K562 (cell line): Measurements from ENCODE around the gene PPM1E. TPM values are rescaled to one million over a fixed set of nuclear protein-coding genes. Genes with fewer than 3 reads are reported as not detected.
A peak's percentile ranks its signal among the peaks of the same experiment; 100 is the strongest.

Source experiments
- CBFA2T3 ChIP-seq: fragments of 450-650 bp; IDR thresholded peaks from 2 replicates; pipeline ENCODE4 v1.6.1; 2017
- EHMT2 ChIP-seq: fragments of 450-650 bp; IDR thresholded peaks from 2 replicates; pipeline ENCODE4 v1.6.1; 2018; ENCODE audit warnings: antibody characterized with exemption
- EWSR1 ChIP-seq: fragments of 450-650 bp; IDR thresholded peaks from 2 replicates; pipeline ENCODE4 v1.6.1; 2018; ENCODE audit warnings: borderline replicate concordance, mild to moderate bottlenecking, low read depth, moderate library complexity; ENCODE audit not compliant: partially characterized antibody
- KDM5B ChIP-seq: fragments of 200-600 bp; sonication (generic); IDR thresholded peaks from 2 replicates; pipeline ENCODE4 v1.6.1; 2012; ENCODE audit warnings: low read depth, mild to moderate bottlenecking, moderate library complexity, low read length, control low read depth, inconsistent platforms; ENCODE audit not compliant: insufficient replicate concordance
- MYBL2 ChIP-seq, 2 experiments: fragments of 450-650 bp in 1 of 2; sonication (generic) in 1 of 2; formaldehyde crosslinking in 1 of 2; IDR thresholded peaks; 2 replicates each; pipeline versions ENCODE4 v1.6.1 to v1.8.1; 2017 to 2022; ENCODE audit warnings: borderline replicate concordance in 1 of 2, inconsistent platforms in 1 of 2, low read depth in 1 of 2, mild to moderate bottlenecking in 1 of 2, missing genetic modification reagents in 1 of 2, moderate library complexity in 1 of 2
- NFXL1 ChIP-seq: fragments of 450-650 bp; formaldehyde crosslinking; IDR thresholded peaks from 2 replicates; pipeline ENCODE4 v1.4.0; 2021; ENCODE audit warnings: mild to moderate bottlenecking
- NR2C2 ChIP-seq, 2 experiments: fragments of 200-800 bp in 1 of 2; sonication (Bioruptor generic) in 1 of 2; sonication (generic) in 1 of 2; formaldehyde crosslinking in 1 of 2; IDR thresholded peaks; 2 replicates each; pipeline versions ENCODE4 v1.6.1 to v1.8.0; 2016 to 2022; ENCODE audit warnings: mild to moderate bottlenecking in 1 of 2, missing compliant biosample characterization in 1 of 2, missing genetic modification characterization in 1 of 2, missing genetic modification reagents in 1 of 2
- RBM22 ChIP-seq: fragments of 200-400 bp; formaldehyde crosslinking; IDR thresholded peaks from 2 replicates; pipeline ENCODE4 v1.6.1; 2018; ENCODE audit warnings: low read length, low read depth; ENCODE audit not compliant: poor library complexity, severe bottlenecking
- SREBF1 ChIP-seq: fragments of 150-350 bp; IDR thresholded peaks from 2 replicates; pipeline ENCODE4 v1.6.1; 2014; ENCODE audit warnings: antibody characterized with exemption, low read depth, low read length, borderline replicate concordance
- ZBTB17 ChIP-seq: fragments of 450-650 bp; formaldehyde crosslinking; IDR thresholded peaks from 2 replicates; pipeline ENCODE4 v1.4.0; 2020; ENCODE audit warnings: mild to moderate bottlenecking
- ZNF174 ChIP-seq: fragments of 250-450 bp; sonication (Bioruptor Pico); IDR thresholded peaks from 2 replicates; pipeline ENCODE4 v1.4.0; 2020; ENCODE audit warnings: mild to moderate bottlenecking
- ZNF584 ChIP-seq: fragments of 200-800 bp; sonication (Bioruptor generic); IDR thresholded peaks from 2 replicates; pipeline ENCODE4 v1.6.1; 2016; ENCODE audit warnings: low read depth, mild to moderate bottlenecking, missing genetic modification characterization, missing compliant biosample characterization
- polyA plus RNA-seq, 8 experiments: library from polyadenylated mRNA; depleted of rRNA in 4 of 8; stranded (reverse) in 5 of 8; unstranded in 3 of 8; fragments of >200 nt; fragmentation: Nextera tagmentation in 2 of 8; fragmentation: Illumina TruSeq in 1 of 8; extraction: Ambion mirVana in 2 of 8; extraction: Trizol in 1 of 8; gene quantifications; 2 replicates each; pipeline versions ENCODE4 v1.2.1 to v1.2.3, GENCODE V29; 2011 to 2014; ENCODE audit warnings: inconsistent platforms in 1 of 8, missing spikeins in 1 of 8
- total RNA-seq, 7 experiments: library from RNA; depleted of rRNA in 6 of 7; stranded (reverse); fragments of >200 nt in 6 of 7; fragmentation: Illumina TruSeq in 2 of 7; extraction: Trizol in 2 of 7; gene quantifications; 2 replicates each; pipeline versions ENCODE4 v1.2.1 to v1.2.3, GENCODE V29; 2011 to 2021; ENCODE audit warnings: low replicate concordance in 1 of 7
- TF ChIP-seq, protein P1 (sequence below): fragments of 450-650 bp; IDR thresholded peaks from 2 replicates; pipeline ENCODE4 v1.6.1; 2016; ENCODE audit warnings: mild to moderate bottlenecking, moderate library complexity
- TF ChIP-seq, protein P2 (sequence below): fragments of 250-450 bp; sonication (Bioruptor Pico); IDR thresholded peaks from 2 replicates; pipeline ENCODE4 v1.8.0; 2022; ENCODE audit warnings: moderate library complexity, mild to moderate bottlenecking, inconsistent platforms
- TF ChIP-seq, protein P3 (sequence below): fragments of 450-650 bp; formaldehyde crosslinking; IDR thresholded peaks from 2 replicates; pipeline ENCODE4 v1.4.0; 2020; ENCODE audit warnings: mild to moderate bottlenecking, mixed read lengths

The PPM1E gene
- total and polyA plus RNA-seq, 9 of the 15 experiments (the other 6 are each of a cell fraction or from before 2014, with no cell fraction given), result 1.0 to 5.7 (median 4.7) TPM

DNA sequence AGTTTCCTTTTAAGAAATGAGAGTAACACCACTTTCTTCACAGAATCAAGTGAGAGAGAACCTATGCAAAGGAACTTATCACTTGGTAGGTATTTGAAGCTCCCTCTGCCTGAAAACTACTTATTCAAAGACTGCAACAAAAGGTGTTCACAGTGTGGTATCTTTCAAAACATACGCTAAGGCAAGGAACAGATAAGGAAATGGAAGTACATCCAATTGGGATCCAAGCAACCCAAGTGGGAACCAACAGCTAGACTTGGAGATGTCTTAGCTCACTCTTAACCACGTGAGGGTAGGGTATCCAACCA lies 431 bp upstream of the PPM1E start (continued):
- TF ChIP-seq, protein P1, sequence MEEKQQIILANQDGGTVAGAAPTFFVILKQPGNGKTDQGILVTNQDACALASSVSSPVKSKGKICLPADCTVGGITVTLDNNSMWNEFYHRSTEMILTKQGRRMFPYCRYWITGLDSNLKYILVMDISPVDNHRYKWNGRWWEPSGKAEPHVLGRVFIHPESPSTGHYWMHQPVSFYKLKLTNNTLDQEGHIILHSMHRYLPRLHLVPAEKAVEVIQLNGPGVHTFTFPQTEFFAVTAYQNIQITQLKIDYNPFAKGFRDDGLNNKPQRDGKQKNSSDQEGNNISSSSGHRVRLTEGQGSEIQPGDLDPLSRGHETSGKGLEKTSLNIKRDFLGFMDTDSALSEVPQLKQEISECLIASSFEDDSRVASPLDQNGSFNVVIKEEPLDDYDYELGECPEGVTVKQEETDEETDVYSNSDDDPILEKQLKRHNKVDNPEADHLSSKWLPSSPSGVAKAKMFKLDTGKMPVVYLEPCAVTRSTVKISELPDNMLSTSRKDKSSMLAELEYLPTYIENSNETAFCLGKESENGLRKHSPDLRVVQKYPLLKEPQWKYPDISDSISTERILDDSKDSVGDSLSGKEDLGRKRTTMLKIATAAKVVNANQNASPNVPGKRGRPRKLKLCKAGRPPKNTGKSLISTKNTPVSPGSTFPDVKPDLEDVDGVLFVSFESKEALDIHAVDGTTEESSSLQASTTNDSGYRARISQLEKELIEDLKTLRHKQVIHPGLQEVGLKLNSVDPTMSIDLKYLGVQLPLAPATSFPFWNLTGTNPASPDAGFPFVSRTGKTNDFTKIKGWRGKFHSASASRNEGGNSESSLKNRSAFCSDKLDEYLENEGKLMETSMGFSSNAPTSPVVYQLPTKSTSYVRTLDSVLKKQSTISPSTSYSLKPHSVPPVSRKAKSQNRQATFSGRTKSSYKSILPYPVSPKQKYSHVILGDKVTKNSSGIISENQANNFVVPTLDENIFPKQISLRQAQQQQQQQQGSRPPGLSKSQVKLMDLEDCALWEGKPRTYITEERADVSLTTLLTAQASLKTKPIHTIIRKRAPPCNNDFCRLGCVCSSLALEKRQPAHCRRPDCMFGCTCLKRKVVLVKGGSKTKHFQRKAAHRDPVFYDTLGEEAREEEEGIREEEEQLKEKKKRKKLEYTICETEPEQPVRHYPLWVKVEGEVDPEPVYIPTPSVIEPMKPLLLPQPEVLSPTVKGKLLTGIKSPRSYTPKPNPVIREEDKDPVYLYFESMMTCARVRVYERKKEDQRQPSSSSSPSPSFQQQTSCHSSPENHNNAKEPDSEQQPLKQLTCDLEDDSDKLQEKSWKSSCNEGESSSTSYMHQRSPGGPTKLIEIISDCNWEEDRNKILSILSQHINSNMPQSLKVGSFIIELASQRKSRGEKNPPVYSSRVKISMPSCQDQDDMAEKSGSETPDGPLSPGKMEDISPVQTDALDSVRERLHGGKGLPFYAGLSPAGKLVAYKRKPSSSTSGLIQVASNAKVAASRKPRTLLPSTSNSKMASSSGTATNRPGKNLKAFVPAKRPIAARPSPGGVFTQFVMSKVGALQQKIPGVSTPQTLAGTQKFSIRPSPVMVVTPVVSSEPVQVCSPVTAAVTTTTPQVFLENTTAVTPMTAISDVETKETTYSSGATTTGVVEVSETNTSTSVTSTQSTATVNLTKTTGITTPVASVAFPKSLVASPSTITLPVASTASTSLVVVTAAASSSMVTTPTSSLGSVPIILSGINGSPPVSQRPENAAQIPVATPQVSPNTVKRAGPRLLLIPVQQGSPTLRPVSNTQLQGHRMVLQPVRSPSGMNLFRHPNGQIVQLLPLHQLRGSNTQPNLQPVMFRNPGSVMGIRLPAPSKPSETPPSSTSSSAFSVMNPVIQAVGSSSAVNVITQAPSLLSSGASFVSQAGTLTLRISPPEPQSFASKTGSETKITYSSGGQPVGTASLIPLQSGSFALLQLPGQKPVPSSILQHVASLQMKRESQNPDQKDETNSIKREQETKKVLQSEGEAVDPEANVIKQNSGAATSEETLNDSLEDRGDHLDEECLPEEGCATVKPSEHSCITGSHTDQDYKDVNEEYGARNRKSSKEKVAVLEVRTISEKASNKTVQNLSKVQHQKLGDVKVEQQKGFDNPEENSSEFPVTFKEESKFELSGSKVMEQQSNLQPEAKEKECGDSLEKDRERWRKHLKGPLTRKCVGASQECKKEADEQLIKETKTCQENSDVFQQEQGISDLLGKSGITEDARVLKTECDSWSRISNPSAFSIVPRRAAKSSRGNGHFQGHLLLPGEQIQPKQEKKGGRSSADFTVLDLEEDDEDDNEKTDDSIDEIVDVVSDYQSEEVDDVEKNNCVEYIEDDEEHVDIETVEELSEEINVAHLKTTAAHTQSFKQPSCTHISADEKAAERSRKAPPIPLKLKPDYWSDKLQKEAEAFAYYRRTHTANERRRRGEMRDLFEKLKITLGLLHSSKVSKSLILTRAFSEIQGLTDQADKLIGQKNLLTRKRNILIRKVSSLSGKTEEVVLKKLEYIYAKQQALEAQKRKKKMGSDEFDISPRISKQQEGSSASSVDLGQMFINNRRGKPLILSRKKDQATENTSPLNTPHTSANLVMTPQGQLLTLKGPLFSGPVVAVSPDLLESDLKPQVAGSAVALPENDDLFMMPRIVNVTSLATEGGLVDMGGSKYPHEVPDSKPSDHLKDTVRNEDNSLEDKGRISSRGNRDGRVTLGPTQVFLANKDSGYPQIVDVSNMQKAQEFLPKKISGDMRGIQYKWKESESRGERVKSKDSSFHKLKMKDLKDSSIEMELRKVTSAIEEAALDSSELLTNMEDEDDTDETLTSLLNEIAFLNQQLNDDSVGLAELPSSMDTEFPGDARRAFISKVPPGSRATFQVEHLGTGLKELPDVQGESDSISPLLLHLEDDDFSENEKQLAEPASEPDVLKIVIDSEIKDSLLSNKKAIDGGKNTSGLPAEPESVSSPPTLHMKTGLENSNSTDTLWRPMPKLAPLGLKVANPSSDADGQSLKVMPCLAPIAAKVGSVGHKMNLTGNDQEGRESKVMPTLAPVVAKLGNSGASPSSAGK, result peak; percentile 75; the same call in 1 of the 2 replicates
- no peak for TF ChIP-seq MYBL2 (IDR thresholded peaks at IDR 0.05; ENCODE audit: low read depth)
- no peak for TF ChIP-seq MYBL2 (CRISPR knock-in tag; IDR thresholded peaks at IDR 0.05; ENCODE audit: borderline replicate concordance)
- TF ChIP-seq, protein P2, sequence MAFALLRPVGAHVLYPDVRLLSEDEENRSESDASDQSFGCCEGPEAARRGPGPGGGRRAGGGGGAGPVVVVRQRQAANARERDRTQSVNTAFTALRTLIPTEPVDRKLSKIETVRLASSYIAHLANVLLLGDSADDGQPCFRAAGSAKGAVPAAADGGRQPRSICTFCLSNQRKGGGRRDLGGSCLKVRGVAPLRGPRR, result no peak
- no peak for TF ChIP-seq EWSR1
- TF ChIP-seq ZNF584 (CRISPR knock-in tag), result 0 out of 2 replicates have a peak, but pooled peaks have one; percentile 46
- TF ChIP-seq, protein P3, sequence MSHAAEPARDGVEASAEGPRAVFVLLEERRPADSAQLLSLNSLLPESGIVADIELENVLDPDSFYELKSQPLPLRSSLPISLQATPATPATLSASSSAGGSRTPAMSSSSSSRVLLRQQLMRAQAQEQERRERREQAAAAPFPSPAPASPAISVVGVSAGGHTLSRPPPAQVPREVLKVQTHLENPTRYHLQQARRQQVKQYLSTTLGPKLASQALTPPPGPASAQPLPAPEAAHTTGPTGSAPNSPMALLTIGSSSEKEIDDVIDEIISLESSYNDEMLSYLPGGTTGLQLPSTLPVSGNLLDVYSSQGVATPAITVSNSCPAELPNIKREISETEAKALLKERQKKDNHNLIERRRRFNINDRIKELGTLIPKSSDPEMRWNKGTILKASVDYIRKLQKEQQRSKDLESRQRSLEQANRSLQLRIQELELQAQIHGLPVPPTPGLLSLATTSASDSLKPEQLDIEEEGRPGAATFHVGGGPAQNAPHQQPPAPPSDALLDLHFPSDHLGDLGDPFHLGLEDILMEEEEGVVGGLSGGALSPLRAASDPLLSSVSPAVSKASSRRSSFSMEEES (CRISPR knock-in tag), result no peak
- TF ChIP-seq EHMT2, result peak; percentile 39; the same call in 1 of the 2 replicates
- TF ChIP-seq NR2C2 (CRISPR knock-in tag; IDR thresholded peaks at IDR 0.05), result no peak
- no peak for TF ChIP-seq NR2C2 (tag; IDR thresholded peaks at IDR 0.05)
- TF ChIP-seq CBFA2T3, result peak; percentile 53
- TF ChIP-seq RBM22, result no peak
- TF ChIP-seq ZBTB17 (CRISPR knock-in tag), result no peak
- no peak for TF ChIP-seq ZNF174 (CRISPR knock-in tag)
- TF ChIP-seq KDM5B, result no peak
- no peak for TF ChIP-seq SREBF1
- TF ChIP-seq NFXL1 (CRISPR knock-in tag), result no peak
